Neural cell (in vitro differentiated cells): Measurements from ENCODE around the gene TINAGL1. TPM values are rescaled to one million over a fixed set of nuclear protein-coding genes. Genes with fewer than 3 reads are reported as not detected.

Experiments
- H2AFZ ChIP-seq: fragments of 200-600, 300-800 bp; sonication (generic), shearing (Covaris generic); 2 replicates; pipeline ENCODE4 v1.6.0; 2014; ENCODE audit warnings: low read depth, mild to moderate bottlenecking, antibody characterized with exemption, low read length, moderate library complexity
- H3F3A ChIP-seq: fragments of 200-600 bp; shearing (Covaris generic); 2 replicates; pipeline ENCODE4 v1.6.1; 2016; ENCODE audit warnings: mild to moderate bottlenecking, moderate library complexity, mixed read lengths, antibody characterized with exemption, low read length; ENCODE audit not compliant: insufficient read depth, poor library complexity, severe bottlenecking
- H3K27ac ChIP-seq: fragments of 200-600, 300-800 bp; sonication (generic), shearing (Covaris generic); 2 replicates; pipeline ENCODE4 v1.5.1; 2014; ENCODE audit warnings: mild to moderate bottlenecking, low read length, moderate library complexity
- H3K27me3 ChIP-seq: fragments of 300-800, 200-600 bp; sonication (generic), shearing (Covaris generic); 2 replicates; pipeline ENCODE4 v1.6.0; 2014; ENCODE audit warnings: mild to moderate bottlenecking, low read depth, low read length, moderate library complexity; ENCODE audit not compliant: insufficient read depth
- H3K36me3 ChIP-seq: fragments of 300-800, 200-600 bp; sonication (generic), shearing (Covaris generic); 2 replicates; pipeline ENCODE4 v1.5.1; 2014; ENCODE audit warnings: mild to moderate bottlenecking, antibody characterized with exemption, low read length, moderate library complexity; ENCODE audit not compliant: insufficient read depth
- H3K4me2 ChIP-seq: fragments of 300-800, 200-600 bp; sonication (generic), shearing (Covaris generic); 2 replicates; pipeline ENCODE4 v1.6.0; 2014; ENCODE audit warnings: mild to moderate bottlenecking, low read length
- H3K4me3 ChIP-seq: fragments of 300-800, 200-600 bp; sonication (generic), shearing (Covaris generic); 2 replicates; pipeline ENCODE4 v1.5.1; 2014; ENCODE audit warnings: mild to moderate bottlenecking, low read length, moderate library complexity
- H3K79me2 ChIP-seq: fragments of 200-600 bp; shearing (Covaris generic); replicated peaks from 2 replicates; pipeline ENCODE4 v1.6.0; 2014; ENCODE audit warnings: mild to moderate bottlenecking, low read length, moderate library complexity; ENCODE audit not compliant: insufficient read depth
- H3K9ac ChIP-seq: fragments of 300-800, 200-600 bp; sonication (generic), shearing (Covaris generic); 2 replicates; pipeline ENCODE4 v1.6.1; 2016; ENCODE audit warnings: mild to moderate bottlenecking, low read length, mixed read lengths
- H3K9me2 ChIP-seq: fragments of 200-600 bp; shearing (Covaris generic); 2 replicates; pipeline ENCODE4 v1.6.1; 2016; ENCODE audit warnings: mild to moderate bottlenecking, low read length, mixed read lengths; ENCODE audit not compliant: insufficient read depth
- H3K9me3 ChIP-seq: fragments of 200-600, 300-800 bp; sonication (generic), shearing (Covaris generic); 2 replicates; pipeline ENCODE4 v1.6.1; 2016; ENCODE audit warnings: mild to moderate bottlenecking, mixed run types, low read length, moderate library complexity, mixed read lengths
- H4K20me1 ChIP-seq: fragments of 200-600 bp; shearing (Covaris generic); 2 replicates; pipeline ENCODE4 v1.6.1; 2016; ENCODE audit warnings: mild to moderate bottlenecking, mixed run types; ENCODE audit not compliant: insufficient read depth
- CTCF ChIP-seq: fragments of 450-650 bp; IDR thresholded peaks from 2 replicates; pipeline ENCODE4 v1.5.1; 2014; ENCODE audit warnings: antibody characterized with exemption, mild to moderate bottlenecking, moderate library complexity; ENCODE audit not compliant: poor library complexity, severe bottlenecking
- EP300 ChIP-seq: fragments of 450-650 bp; conservative IDR thresholded peaks from 2 replicates; pipeline ENCODE4 v1.6.1; 2014; ENCODE audit warnings: antibody characterized with exemption, mild to moderate bottlenecking, moderate library complexity; ENCODE audit not compliant: poor library complexity, severe bottlenecking
- EZH2 ChIP-seq: fragments of 200-600, 300-800 bp; shearing (Covaris generic), sonication (generic); IDR thresholded peaks from 2 replicates; pipeline ENCODE4 v1.6.1; 2014; ENCODE audit warnings: antibody characterized with exemption, low read length, borderline replicate concordance, mild to moderate bottlenecking; ENCODE audit not compliant: insufficient read depth, poor library complexity, severe bottlenecking
- MXI1 ChIP-seq: fragments of 450-650 bp; conservative IDR thresholded peaks from 2 replicates; pipeline ENCODE4 v1.6.1; 2014; ENCODE audit warnings: antibody characterized with exemption, mild to moderate bottlenecking; ENCODE audit not compliant: poor library complexity, severe bottlenecking
- POLR2AphosphoS5 ChIP-seq: IDR thresholded peaks from 2 replicates; pipeline ENCODE4 v1.6.1; 2012
- RAD21 ChIP-seq: fragments of 450-650 bp; conservative IDR thresholded peaks from 2 replicates; pipeline ENCODE4 v1.6.1; 2014; ENCODE audit warnings: antibody characterized with exemption, mild to moderate bottlenecking, moderate library complexity
- REST ChIP-seq: IDR thresholded peaks from 2 replicates; pipeline ENCODE4 v1.6.1; 2012; ENCODE audit warnings: borderline replicate concordance
- SMC3 ChIP-seq: fragments of 450-650 bp; conservative IDR thresholded peaks from 2 replicates; pipeline ENCODE4 v1.6.1; 2014; ENCODE audit warnings: antibody characterized with exemption, mild to moderate bottlenecking, moderate library complexity; ENCODE audit not compliant: poor library complexity
- TAF1 ChIP-seq: IDR thresholded peaks from 2 replicates; pipeline ENCODE4 v1.6.1; 2012; ENCODE audit warnings: low read depth
- polyA plus RNA-seq: library from polyadenylated mRNA; depleted of rRNA; stranded (reverse); fragments of >200 nt; gene quantifications from 2 replicates; pipeline ENCODE4 v1.2.3, GENCODE V29; 2014

TINAGL1 gene
- polyA plus RNA-seq, 1 donor from 2014 or later = not detected

DNA sequence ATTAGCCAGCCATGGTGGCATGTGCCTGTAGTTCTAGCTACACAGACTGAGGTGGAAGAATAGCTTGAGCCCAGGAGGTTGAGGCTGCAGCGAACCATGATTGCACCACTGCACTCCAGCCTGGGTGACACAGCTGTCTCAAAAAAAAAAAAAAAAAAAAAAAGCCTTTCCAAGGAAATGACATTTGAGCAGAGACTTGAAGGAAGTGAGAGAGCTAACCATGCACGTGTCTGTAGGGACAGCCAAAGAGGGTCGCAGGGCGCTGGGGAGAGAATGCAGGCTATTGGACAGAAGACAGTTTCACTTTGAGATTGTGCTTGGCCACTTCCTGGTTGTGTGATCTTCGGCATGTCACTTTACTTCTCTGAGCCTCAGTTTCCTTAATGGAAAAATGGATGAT lies 48.0 kb downstream of the TINAGL1 start:
- H3K4me2 ChIP-seq = no peak overlapping the region
- H3K4me3 ChIP-seq = no peak overlapping the region
- H3F3A ChIP-seq = no peaks in the 10 kb centered on the region
- TF ChIP-seq RAD21 (no peak), TAF1 (no peak), POLR2AphosphoS5 (no peak), SMC3 (no peak), REST (no peak), EP300 (no peak), EZH2 (no peak), CTCF (no peak), MXI1 (no peak)
- H3K27me3 ChIP-seq = no peaks in the 10 kb centered on the region
- no peak overlapping the region for H3K9ac ChIP-seq
- H3K79me2 ChIP-seq = no peaks in the 10 kb centered on the region
- H3K9me2 ChIP-seq = no peaks in the 10 kb centered on the region
- no peak overlapping the region for H3K27ac ChIP-seq
- H3K36me3 ChIP-seq = no peaks in the 10 kb centered on the region
- H2AFZ ChIP-seq = no peak overlapping the region
- no peaks in the 10 kb centered on the region for H4K20me1 ChIP-seq
- H3K9me3 ChIP-seq = no peaks in the 10 kb centered on the region

GRCh38 chr1:31624731-31625514 lies 48.6 kb downstream of the TINAGL1 start:
- no peaks in the 10 kb centered on the region for H3K36me3 ChIP-seq
- no peaks in the 10 kb centered on the region for H3K27me3 ChIP-seq
- no peak overlapping the region for H3K4me2 ChIP-seq
- no peak overlapping the region for H2AFZ ChIP-seq
- no peaks in the 10 kb centered on the region for H3F3A ChIP-seq
- H3K27ac ChIP-seq = no peak overlapping the region
- H3K4me3 ChIP-seq = no peak overlapping the region
- H4K20me1 ChIP-seq = no peaks in the 10 kb centered on the region
- TF ChIP-seq CTCF (no peak), RAD21 (no peak), EZH2 (no peak), EP300 (no peak), SMC3 (no peak), POLR2AphosphoS5 (no peak), MXI1 (no peak), TAF1 (no peak), REST (no peak)
- no peak overlapping the region for H3K9ac ChIP-seq
- no peaks in the 10 kb centered on the region for H3K9me3 ChIP-seq
- no peaks in the 10 kb centered on the region for H3K9me2 ChIP-seq
- no peaks in the 10 kb centered on the region for H3K79me2 ChIP-seq
